OCI-LY7 (cell line): Measurements from ENCODE around the gene RAF1. TPM values are rescaled to one million over a fixed set of nuclear protein-coding genes. Genes with fewer than 3 reads are reported as not detected.

Experiments
- BruUV-seq: library from RNA; stranded (reverse); fragments of 400-500 nt; replicated peaks from 2 replicates; lab custom pipeline; 2021; lab: Mats Ljungman, UMichigan
- CTCF ChIA-PET: fragments of 300-600 bp; sonication (Branson Sonifier 250); formaldehyde crosslinking; loops from one replicate; lab custom pipeline; 2022; ENCODE audit warnings: antibody characterized with exemption; ENCODE audit not compliant: unreplicated experiment; lab: Charles Lee
- POLR2A ChIA-PET: fragments of 300-600 bp; sonication (Branson Sonifier 250); formaldehyde crosslinking; loops from one replicate; lab custom pipeline; 2022; ENCODE audit warnings: antibody characterized with exemption; lab: Charles Lee
- DNase-seq: peaks from one replicate; pipeline ENCODE4 v3.0.0-alpha.2; 2015; ENCODE audit warnings: low spot score
- H2AFZ ChIP-seq: fragments of 200-600 bp; sonication (generic), shearing (Covaris generic); 2 replicates; pipeline ENCODE4 v1.6.1; 2014; ENCODE audit warnings: mild to moderate bottlenecking, antibody characterized with exemption, low read length, moderate library complexity
- H3K27ac ChIP-seq: fragments of 200-600 bp; sonication (generic); 2 replicates; pipeline ENCODE4 v1.5.1; 2014; ENCODE audit warnings: mixed run types, low read depth, mild to moderate bottlenecking, moderate library complexity, low read length, inconsistent platforms; ENCODE audit not compliant: poor library complexity, severe bottlenecking
- H3K36me3 ChIP-seq: fragments of 200-600 bp; sonication (generic); 2 replicates; pipeline ENCODE4 v1.6.1; 2014; ENCODE audit warnings: mild to moderate bottlenecking, antibody characterized with exemption, low read length, moderate library complexity, mixed read lengths; ENCODE audit not compliant: insufficient read depth
- H3K4me1 ChIP-seq: fragments of 200-600 bp; sonication (generic); 2 replicates; pipeline ENCODE4 v1.5.1; 2014; ENCODE audit warnings: mild to moderate bottlenecking, low read length; ENCODE audit not compliant: insufficient read depth, poor library complexity, severe bottlenecking
- H3K4me2 ChIP-seq: fragments of 200-600 bp; sonication (generic); 2 replicates; pipeline ENCODE4 v1.6.1; 2014; ENCODE audit warnings: mild to moderate bottlenecking, low read length
- H3K4me3 ChIP-seq: fragments of 200-600 bp; sonication (generic); 2 replicates; pipeline ENCODE4 v1.5.1; 2014; ENCODE audit warnings: mild to moderate bottlenecking, low read depth, low read length; ENCODE audit not compliant: poor library complexity, severe bottlenecking
- H3K79me2 ChIP-seq: fragments of 200-600 bp; sonication (generic); 2 replicates; pipeline ENCODE4 v1.6.1; 2016; ENCODE audit warnings: low read depth, mild to moderate bottlenecking, low read length, moderate library complexity, mixed read lengths; ENCODE audit not compliant: insufficient read depth
- H3K9me2 ChIP-seq: fragments of 200-600 bp; sonication (generic); 2 replicates; pipeline ENCODE4 v1.6.1; 2016; ENCODE audit warnings: mild to moderate bottlenecking, low read length, mixed read lengths; ENCODE audit not compliant: insufficient read depth
- H3K9me3 ChIP-seq: fragments of 200-600 bp; sonication (generic); 2 replicates; pipeline ENCODE4 v1.6.1; 2014; ENCODE audit warnings: mild to moderate bottlenecking, mixed run types, low read length, mixed read lengths
- H4K20me1 ChIP-seq: fragments of 200-600 bp; sonication (generic); 2 replicates; pipeline ENCODE4 v1.6.1; 2014; ENCODE audit warnings: mild to moderate bottlenecking, antibody characterized with exemption, low read length, moderate library complexity, mixed read lengths; ENCODE audit not compliant: insufficient read depth
- EZH2phosphoT487 ChIP-seq: fragments of 200-600 bp; sonication (generic); IDR thresholded peaks from 2 replicates; pipeline ENCODE4 v1.6.1; 2018; ENCODE audit warnings: low read depth, borderline replicate concordance, mild to moderate bottlenecking, mixed run types, antibody characterized with exemption, low read length, moderate library complexity, mixed read lengths
- intact Hi-C: fragments of 100-400 bp; cut with micrococcal nuclease; formaldehyde crosslinking; loops from one replicate; pipeline ENCODE4 v1.10.0; 2022; ENCODE audit not compliant: unreplicated experiment
- total RNA-seq, 2 experiments: library from RNA; depleted of rRNA in 1 of 2; stranded (reverse); fragments of >200 nt in 1 of 2; shearing (Covaris generic) in 1 of 2; gene quantifications; 2 replicates each; pipeline ENCODE4 v1.2.3, GENCODE V29; 2014 to 2022
- TF ChIP-seq, protein P1 (sequence below): fragments of 200-600 bp; sonication (generic); conservative IDR thresholded peaks from 2 replicates; pipeline ENCODE4 v1.5.1; 2014; ENCODE audit warnings: mild to moderate bottlenecking, antibody characterized with exemption, low read length, moderate library complexity, mixed read lengths

Gene RAF1
- total RNA-seq, 2 experiments from 2014 or later: 88.0 to 90.8 TPM

DNA sequence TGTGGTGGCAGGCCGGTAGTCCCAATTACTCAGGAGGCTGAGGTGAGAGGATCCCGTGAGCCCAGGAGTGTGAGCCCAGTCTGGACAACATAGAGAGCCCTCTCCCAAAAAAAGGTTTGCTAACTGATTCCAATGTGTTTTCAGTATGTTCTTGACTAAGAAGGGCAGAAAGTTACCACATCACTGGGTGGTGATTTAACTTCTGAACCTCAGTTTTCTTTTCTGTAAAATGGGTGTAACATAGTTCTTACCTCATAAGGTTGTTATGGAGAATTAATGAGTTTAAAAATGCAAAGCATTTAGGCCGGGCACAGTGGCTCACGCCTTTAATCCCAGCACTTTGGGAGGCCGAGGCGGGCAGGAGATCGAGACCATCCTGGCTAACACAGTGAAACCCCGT, 28.5 kb upstream of the RAF1 start:
- no TSS peak for BruUV-seq

DNA sequence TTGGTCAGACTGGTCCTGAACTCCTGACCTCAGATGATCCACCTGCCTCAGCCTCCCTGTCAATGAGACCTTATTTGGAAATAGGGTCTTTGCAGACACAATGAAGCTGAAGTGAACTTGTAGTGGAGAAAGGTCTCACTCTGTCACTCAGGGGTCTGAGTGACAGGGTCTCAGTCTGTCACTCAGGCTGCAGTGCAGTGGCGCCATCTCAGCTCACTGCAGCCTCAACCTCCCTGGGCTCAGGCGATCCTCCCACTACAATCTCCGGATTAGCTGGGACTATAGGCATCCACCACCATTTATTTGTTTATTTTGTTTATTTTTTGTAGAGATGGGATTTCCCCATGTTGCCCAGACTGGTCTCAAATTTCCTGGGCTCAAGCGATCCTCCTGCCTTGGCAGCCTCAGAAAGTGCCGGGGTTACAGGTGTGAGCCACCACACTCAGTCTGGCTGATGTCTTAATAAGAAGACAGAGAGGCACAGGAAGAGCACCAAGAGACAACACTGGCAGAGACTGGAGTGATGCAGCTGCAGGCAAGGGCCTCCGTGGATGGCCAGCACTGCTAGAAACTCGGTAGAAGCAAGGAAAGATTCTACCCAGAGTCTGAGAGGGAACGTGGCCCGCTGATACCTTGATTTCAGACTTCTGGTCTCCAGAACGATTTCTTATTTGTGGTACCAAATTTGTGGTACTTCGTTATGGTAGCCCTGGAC, 26.2 kb upstream of the RAF1 start:
- ChIA-PET POLR2A (no interaction called here), CTCF (interaction anchor here (0.8 kb wide), 1 partner anchor 72 kb away, joined by 4 read pairs; no protein-coding TSS in a partner anchor)
- intact Hi-C loops: no loop called here
- Histone ChIP-seq H3K4me3 (no peak overlapping the region), H3K9me3 (no peaks in the 10 kb centered on the region), H2AFZ (no peak overlapping the region), H3K4me1 (no peaks in the 10 kb centered on the region), H3K27ac (no peak overlapping the region), H3K36me3 (no peaks in the 10 kb centered on the region), H3K9me2 (no peaks in the 10 kb centered on the region), H3K4me2 (no peak overlapping the region), H3K79me2 (no peaks in the 10 kb centered on the region), H4K20me1 (no peaks in the 10 kb centered on the region)
- TF ChIP-seq, protein P1, sequence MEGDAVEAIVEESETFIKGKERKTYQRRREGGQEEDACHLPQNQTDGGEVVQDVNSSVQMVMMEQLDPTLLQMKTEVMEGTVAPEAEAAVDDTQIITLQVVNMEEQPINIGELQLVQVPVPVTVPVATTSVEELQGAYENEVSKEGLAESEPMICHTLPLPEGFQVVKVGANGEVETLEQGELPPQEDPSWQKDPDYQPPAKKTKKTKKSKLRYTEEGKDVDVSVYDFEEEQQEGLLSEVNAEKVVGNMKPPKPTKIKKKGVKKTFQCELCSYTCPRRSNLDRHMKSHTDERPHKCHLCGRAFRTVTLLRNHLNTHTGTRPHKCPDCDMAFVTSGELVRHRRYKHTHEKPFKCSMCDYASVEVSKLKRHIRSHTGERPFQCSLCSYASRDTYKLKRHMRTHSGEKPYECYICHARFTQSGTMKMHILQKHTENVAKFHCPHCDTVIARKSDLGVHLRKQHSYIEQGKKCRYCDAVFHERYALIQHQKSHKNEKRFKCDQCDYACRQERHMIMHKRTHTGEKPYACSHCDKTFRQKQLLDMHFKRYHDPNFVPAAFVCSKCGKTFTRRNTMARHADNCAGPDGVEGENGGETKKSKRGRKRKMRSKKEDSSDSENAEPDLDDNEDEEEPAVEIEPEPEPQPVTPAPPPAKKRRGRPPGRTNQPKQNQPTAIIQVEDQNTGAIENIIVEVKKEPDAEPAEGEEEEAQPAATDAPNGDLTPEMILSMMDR: no peak
- TF ChIP-seq EZH2phosphoT487: no peak
- no TSS peak for BruUV-seq
- DNase-seq: no peak

More for the DNA sequence above, 28.5 kb upstream of the RAF1 start:
- Histone ChIP-seq H4K20me1 (no peaks in the 10 kb centered on the region), H3K4me3 (no peak overlapping the region), H3K27ac (no peak overlapping the region), H3K4me1 (no peaks in the 10 kb centered on the region), H3K9me2 (no peaks in the 10 kb centered on the region), H3K9me3 (no peaks in the 10 kb centered on the region), H2AFZ (no peak overlapping the region), H3K79me2 (no peaks in the 10 kb centered on the region), H3K36me3 (no peaks in the 10 kb centered on the region), H3K4me2 (no peak overlapping the region)
- TF ChIP-seq EZH2phosphoT487: no peak
- TF ChIP-seq, protein P1: no peak
- ChIA-PET CTCF (no interaction called here), POLR2A (interaction anchor here (0.6 kb wide), 1 partner anchor 171 kb away, joined by 3 read pairs; no protein-coding TSS in a partner anchor)
- intact Hi-C loops: no loop called here
- DNase-seq: no peak

DNA sequence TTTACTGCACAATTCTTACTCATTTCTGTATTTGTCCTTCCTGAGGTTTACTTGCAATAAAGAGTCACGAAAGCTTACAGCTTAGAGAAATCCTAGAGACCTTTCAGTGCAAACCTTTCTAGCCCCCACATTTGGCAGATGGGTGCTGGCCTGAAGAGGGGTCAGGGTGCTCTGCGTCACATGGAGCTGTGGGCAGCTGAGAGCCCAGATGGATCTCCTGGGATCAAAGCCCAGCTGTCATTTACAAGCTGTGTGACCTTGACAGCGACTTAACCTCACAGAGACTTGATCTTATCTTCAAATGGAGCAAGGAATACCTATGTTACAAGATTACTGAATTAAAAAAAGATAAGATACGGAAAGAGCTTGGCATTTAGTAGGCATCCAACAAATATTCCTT, 24.0 kb upstream of the RAF1 start:
- DNase-seq: no peak
- Histone ChIP-seq H3K9me3 (no peaks in the 10 kb centered on the region), H3K4me1 (no peaks in the 10 kb centered on the region), H3K27ac (no peak overlapping the region), H3K4me2 (no peak overlapping the region), H4K20me1 (no peaks in the 10 kb centered on the region), H3K4me3 (no peak overlapping the region), H3K36me3 (no peaks in the 10 kb centered on the region), H2AFZ (no peak overlapping the region), H3K79me2 (no peaks in the 10 kb centered on the region), H3K9me2 (no peaks in the 10 kb centered on the region)
- intact Hi-C loops: no loop called here
- TF ChIP-seq, protein P1: no peak
- no peak for TF ChIP-seq EZH2phosphoT487
- ChIA-PET CTCF (interaction anchor here (0.6 kb wide), 1 partner anchor 24 kb away, joined by 3 read pairs; the partner anchor contains the start of gene RAF1), POLR2A (no interaction called here)
- BruUV-seq: no TSS peak
